ENCODE measurements around the gene VILL.

- TF ChIP-seq CTCF (IDR thresholded peaks at IDR 0.05) (no peak), POLR2A (IDR thresholded peaks at IDR 0.05) (no peak)
Measured at GRCh38 chr3:38040401-38040800, 49.8 kb downstream of the VILL start.
